K562 (cell line): Measurements from ENCODE around the gene FOXA3. TPM values are rescaled to one million over a fixed set of nuclear protein-coding genes. Genes with fewer than 3 reads are reported as not detected.
A peak's percentile ranks its signal among the peaks of the same experiment; 100 is the strongest.

Experiments
- CHCHD3 ChIP-seq: fragments of 250-450 bp; sonication (Bioruptor Pico); IDR thresholded peaks from 2 replicates; pipeline ENCODE4 v2.1.2; 2022; ENCODE audit warnings: mild to moderate bottlenecking
- CTCF ChIP-seq, 3 experiments: IDR thresholded peaks in 2 of 3; conservative IDR thresholded peaks in 1 of 3; 2 replicates each; pipeline ENCODE4 v1.5.1; 2011 to 2012; ENCODE audit warnings: low read length in 3 of 3, mild to moderate bottlenecking in 3 of 3, control low read depth in 2 of 3, improper control_type of control experiment in 1 of 3, inconsistent platforms in 1 of 3, low read depth in 1 of 3, mixed read lengths in 1 of 3, moderate library complexity in 1 of 3; ENCODE audit not compliant: insufficient read depth in 2 of 3
- FOXJ2 ChIP-seq: fragments of 200-800 bp; sonication (Bioruptor generic); IDR thresholded peaks from 2 replicates; pipeline ENCODE4 v1.6.1; 2016; ENCODE audit warnings: missing genetic modification characterization, missing compliant biosample characterization
- GTF2A2 ChIP-seq: IDR thresholded peaks from 2 replicates; pipeline ENCODE4 v1.6.1; 2016; ENCODE audit warnings: mild to moderate bottlenecking, missing genetic modification characterization, missing compliant biosample characterization
- HNRNPK ChIP-seq: fragments of 200-400 bp; formaldehyde crosslinking; IDR thresholded peaks from one replicate; pipeline ENCODE4 v1.6.1; 2018; ENCODE audit warnings: mild to moderate bottlenecking, low read depth, low read length; ENCODE audit not compliant: poor library complexity, severe bottlenecking
- HSF4 ChIP-seq: fragments of 250-450 bp; sonication (Bioruptor Pico); IDR thresholded peaks from 2 replicates; pipeline ENCODE4 v2.1.2; 2022; ENCODE audit warnings: mild to moderate bottlenecking, moderate library complexity, borderline replicate concordance
- KLF1 ChIP-seq: fragments of 450-650 bp; IDR thresholded peaks from 2 replicates; pipeline ENCODE4 v1.6.1; 2016; ENCODE audit warnings: missing genetic modification characterization, missing compliant biosample characterization
- LEF1 ChIP-seq: fragments of 450-650 bp; IDR thresholded peaks from 2 replicates; pipeline ENCODE4 v1.6.1; 2016; ENCODE audit warnings: mild to moderate bottlenecking
- MTA2 ChIP-seq: fragments of 450-650 bp; IDR thresholded peaks from 2 replicates; pipeline ENCODE4 v1.6.1; 2016; ENCODE audit warnings: low read depth
- POLR2AphosphoS2 ChIP-seq: IDR thresholded peaks from 2 replicates; pipeline ENCODE4 v1.6.1; 2012; ENCODE audit warnings: low read length, improper control_type of control experiment
- RBBP5 ChIP-seq: fragments of 200-600 bp; sonication (generic); IDR thresholded peaks from 2 replicates; pipeline ENCODE4 v1.6.1; 2012; ENCODE audit warnings: borderline replicate concordance, mild to moderate bottlenecking, low read length, control low read depth, inconsistent platforms; ENCODE audit not compliant: insufficient read depth, poor library complexity, severe bottlenecking
- TCF3 ChIP-seq: sonication (generic); formaldehyde crosslinking; IDR thresholded peaks from 2 replicates; pipeline ENCODE4 v1.4.0; 2020; ENCODE audit warnings: mild to moderate bottlenecking, missing genetic modification reagents
- ZNF263 ChIP-seq: sonication (generic); formaldehyde crosslinking; IDR thresholded peaks from 2 replicates; pipeline ENCODE4 v1.8.0; 2022; ENCODE audit warnings: mild to moderate bottlenecking, missing genetic modification reagents, borderline replicate concordance
- ZNF277 ChIP-seq: fragments of 250-450 bp; sonication (Bioruptor Pico); IDR thresholded peaks from 2 replicates; pipeline ENCODE4 v1.8.0; 2022; ENCODE audit warnings: inconsistent platforms, mild to moderate bottlenecking, moderate library complexity, borderline replicate concordance
- ZNF644 ChIP-seq: fragments of 200-800 bp; sonication (Bioruptor generic); IDR thresholded peaks from 2 replicates; pipeline ENCODE4 v1.6.1; 2016; ENCODE audit warnings: low read depth, missing genetic modification characterization, missing compliant biosample characterization
- polyA plus RNA-seq, 8 experiments: library from polyadenylated mRNA; depleted of rRNA in 4 of 8; stranded (reverse) in 5 of 8; unstranded in 3 of 8; fragments of >200 nt; fragmentation: Nextera tagmentation in 2 of 8; fragmentation: Illumina TruSeq in 1 of 8; extraction: Ambion mirVana in 2 of 8; extraction: Trizol in 1 of 8; gene quantifications; 2 replicates each; pipeline versions ENCODE4 v1.2.1 to v1.2.3, GENCODE V29; 2011 to 2014; ENCODE audit warnings: inconsistent platforms in 1 of 8, missing spikeins in 1 of 8
- total RNA-seq, 7 experiments: library from RNA; depleted of rRNA in 6 of 7; stranded (reverse); fragments of >200 nt in 6 of 7; fragmentation: Illumina TruSeq in 2 of 7; extraction: Trizol in 2 of 7; gene quantifications; 2 replicates each; pipeline versions ENCODE4 v1.2.1 to v1.2.3, GENCODE V29; 2011 to 2021; ENCODE audit warnings: low replicate concordance in 1 of 7
- TF ChIP-seq, protein P1 (sequence below): sonication (generic); formaldehyde crosslinking; IDR thresholded peaks from 2 replicates; pipeline ENCODE4 v1.8.1; 2022; ENCODE audit warnings: missing genetic modification reagents
- TF ChIP-seq, protein P2 (sequence below): IDR thresholded peaks from 2 replicates; pipeline ENCODE4 v1.6.1; 2011; ENCODE audit not compliant: insufficient read length; ENCODE audit errors: extremely low read depth

Gene FOXA3
- total and polyA plus RNA-seq, 9 of the 15 experiments (the other 6 are each of a cell fraction or from before 2014, with no cell fraction given) = 1.3 to 15.5 (median 4.7) TPM

- no peak for TF ChIP-seq HNRNPK
- no peak for TF ChIP-seq GTF2A2 (tag)
- no peak for TF ChIP-seq FOXJ2
- peak; percentile 66 for TF ChIP-seq LEF1
- no peak for TF ChIP-seq MTA2
- peak; percentile 48; the same call in 1 of the 2 replicates for TF ChIP-seq ZNF263
- TF ChIP-seq, protein P1, sequence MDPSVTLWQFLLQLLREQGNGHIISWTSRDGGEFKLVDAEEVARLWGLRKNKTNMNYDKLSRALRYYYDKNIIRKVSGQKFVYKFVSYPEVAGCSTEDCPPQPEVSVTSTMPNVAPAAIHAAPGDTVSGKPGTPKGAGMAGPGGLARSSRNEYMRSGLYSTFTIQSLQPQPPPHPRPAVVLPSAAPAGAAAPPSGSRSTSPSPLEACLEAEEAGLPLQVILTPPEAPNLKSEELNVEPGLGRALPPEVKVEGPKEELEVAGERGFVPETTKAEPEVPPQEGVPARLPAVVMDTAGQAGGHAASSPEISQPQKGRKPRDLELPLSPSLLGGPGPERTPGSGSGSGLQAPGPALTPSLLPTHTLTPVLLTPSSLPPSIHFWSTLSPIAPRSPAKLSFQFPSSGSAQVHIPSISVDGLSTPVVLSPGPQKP (CRISPR knock-in tag) = no peak
- TF ChIP-seq HSF4 = no peak
- peak; percentile 84; the same call in 1 of the 2 replicates for TF ChIP-seq POLR2AphosphoS2
- TF ChIP-seq, protein P2, sequence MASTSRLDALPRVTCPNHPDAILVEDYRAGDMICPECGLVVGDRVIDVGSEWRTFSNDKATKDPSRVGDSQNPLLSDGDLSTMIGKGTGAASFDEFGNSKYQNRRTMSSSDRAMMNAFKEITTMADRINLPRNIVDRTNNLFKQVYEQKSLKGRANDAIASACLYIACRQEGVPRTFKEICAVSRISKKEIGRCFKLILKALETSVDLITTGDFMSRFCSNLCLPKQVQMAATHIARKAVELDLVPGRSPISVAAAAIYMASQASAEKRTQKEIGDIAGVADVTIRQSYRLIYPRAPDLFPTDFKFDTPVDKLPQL = no peak
- TF ChIP-seq KLF1 (tag) = no peak
- TF ChIP-seq ZNF644 (tag) = no peak
- TF ChIP-seq CTCF (IDR thresholded peaks at IDR 0.05 in 2 of 3, conservative IDR thresholded peaks at IDR 0.05 in 1 of 3; ENCODE audit: insufficient read depth in 2 of 3, low read depth in 1 of 3, low read length in 3 of 3) = peak; percentile 99 to 100 (median 99)
- TF ChIP-seq RBBP5 = no peak
- no peak; the same call in 1 of the 2 replicates for TF ChIP-seq CHCHD3
- no peak for TF ChIP-seq TCF3 (CRISPR knock-in tag)
- no peak for TF ChIP-seq ZNF277
Observed at GRCh38 chr19:45882652-45883585, 18.8 kb downstream of the FOXA3 start (continued).
